Right atrium auricular region (tissue), 2 donors: ENCODE results near the gene SPARC. TPM values are rescaled to one million over a fixed set of nuclear protein-coding genes. Genes with fewer than 3 reads are reported as not detected.

Source experiments
- DNase-seq: peaks from one replicate; pipeline ENCODE4 v3.0.0-alpha.2; 2019; ENCODE audit warnings: low spot score
- H3K27ac ChIP-seq, 2 donors: fragments of 200-600 bp; sonication (generic); 1 replicate in 1 of 2; 2 replicates in 1 of 2; pipeline ENCODE4 v1.5.1; 2016 to 2019
- H3K27me3 ChIP-seq, 2 donors: fragments of 200-600 bp; sonication (generic); one replicate each; pipeline versions ENCODE4 v1.5.1 to v1.6.0; 2017 to 2019
- H3K36me3 ChIP-seq: fragments of 200-600 bp; sonication (generic); one replicate; pipeline ENCODE4 v1.5.1; 2016
- H3K4me1 ChIP-seq, 2 donors: fragments of 200-600 bp; sonication (generic); one replicate each; pipeline versions ENCODE4 v1.5.1 to v1.6.0; 2017 to 2019
- H3K4me3 ChIP-seq, 2 donors: fragments of 200-600 bp; sonication (generic); 1 replicate in 1 of 2; 2 replicates in 1 of 2; pipeline ENCODE4 v1.5.1; 2017 to 2019; ENCODE audit warnings: mild to moderate bottlenecking in 1 of 2, moderate library complexity in 1 of 2
- H3K9me3 ChIP-seq, 2 donors: fragments of 200-600 bp; sonication (generic); one replicate each; pipeline ENCODE4 v1.5.1; 2019
- CTCF ChIP-seq, 2 donors: fragments of 200-600 bp; sonication (generic); IDR thresholded peaks; one replicate each; pipeline ENCODE4 v1.5.1; 2019; ENCODE audit warnings: antibody characterized with exemption in 2 of 2
- total RNA-seq, 2 donors: library from RNA; depleted of rRNA; stranded (reverse); fragments of >200 nt; gene quantifications; one replicate each; pipeline ENCODE4 v1.1.0, GENCODE V29; 2016

SPARC gene
- total RNA-seq, 2 donors from 2014 or later = 292 to 567 TPM

GRCh38 chr5:151664694-151665585 is 21.8 kb downstream of the SPARC start:
- no peaks in the 10 kb centered on the region for H3K9me3 ChIP-seq
- H3K4me3 ChIP-seq = no peak overlapping the region
- no peaks in the 10 kb centered on the region for H3K27me3 ChIP-seq
- H3K36me3 ChIP-seq = peaks cover 71% of the 10 kb centered on the region
- peak overlapping the region; percentile 80 to 90 for H3K27ac ChIP-seq
- DNase-seq = no peak
- peaks cover 0 to 74% of the 10 kb centered on the region in 2 donors for H3K4me1 ChIP-seq
- TF ChIP-seq CTCF (IDR thresholded peaks at IDR 0.05) = no peak

GRCh38 chr5:151663617-151664293 is 23.0 kb downstream of the SPARC start:
- peaks cover 0 to 69% of the 10 kb centered on the region in 2 donors for H3K4me1 ChIP-seq
- H3K36me3 ChIP-seq = peaks cover 59% of the 10 kb centered on the region

GRCh38 chr5:151662805-151663204 is 23.9 kb downstream of the SPARC start:
- Histone ChIP-seq H3K36me3 (peaks cover 52% of the 10 kb centered on the region), H3K27me3 (no peaks in the 10 kb centered on the region), H3K4me1 (peaks cover 0 to 60% of the 10 kb centered on the region in 2 donors), H3K4me3 (no peak overlapping the region), H3K9me3 (no peaks in the 10 kb centered on the region), H3K27ac (peak overlapping the region; percentile 80 to 90)
- DNase-seq = no peak
- no peak for TF ChIP-seq CTCF (IDR thresholded peaks at IDR 0.05)

More at GRCh38 chr5:151663617-151664293, 23.0 kb downstream of the SPARC start:
- Histone ChIP-seq H3K27me3 (no peaks in the 10 kb centered on the region), H3K27ac (peak overlapping the region; percentile 80 to 90), H3K9me3 (no peaks in the 10 kb centered on the region), H3K4me3 (no peak overlapping the region)
- TF ChIP-seq CTCF (IDR thresholded peaks at IDR 0.05) = no peak
- DNase-seq = no peak

GRCh38 chr5:151661968-151662732 is 24.6 kb downstream of the SPARC start:
- Histone ChIP-seq H3K4me3 (no peak overlapping the region), H3K4me1 (peaks cover 0 to 54% of the 10 kb centered on the region in 2 donors), H3K9me3 (no peaks in the 10 kb centered on the region), H3K36me3 (peaks cover 46% of the 10 kb centered on the region), H3K27ac (no peak overlapping the region), H3K27me3 (no peaks in the 10 kb centered on the region)
- no peak for TF ChIP-seq CTCF (IDR thresholded peaks at IDR 0.05)
- no peak for DNase-seq

GRCh38 chr5:151660616-151661495 is 25.9 kb downstream of the SPARC start:
- Histone ChIP-seq H3K27ac (peak overlapping the region; percentile 8 to 31), H3K4me1 (peaks cover 0 to 41% of the 10 kb centered on the region in 2 donors), H3K27me3 (no peaks in the 10 kb centered on the region), H3K9me3 (no peaks in the 10 kb centered on the region), H3K4me3 (no peak overlapping the region), H3K36me3 (peaks cover 33% of the 10 kb centered on the region)
- DNase-seq = no peak
- TF ChIP-seq CTCF (IDR thresholded peaks at IDR 0.05) = no peak
